Measurements from ENCODE around the gene COG7. TPM values are rescaled to one million over a fixed set of nuclear protein-coding genes. Genes with fewer than 3 reads are reported as not detected.

The COG7 gene
- total RNA-seq, 1 experiment from 2014 or later: 22.1 TPM

GRCh38 chr16:23501291-23501690, 48.3 kb upstream of the COG7 start:
- Histone ChIP-seq H3K9ac (ENCODE audit: low read length) (no peak overlapping the region), H3K4me3 (replicated peaks in 1 of 2; ENCODE audit: low read depth in 1 of 2, low read length in 2 of 2) (no peak overlapping the region), H2AFZ (ENCODE audit: low read depth, low read length, poor library complexity, severe bottlenecking) (no peak overlapping the region), H3K79me2 (ENCODE audit: insufficient read depth, low read length) (peaks cover 98% of the 10 kb centered on the region), H4K20me1 (ENCODE audit: insufficient read depth) (peaks cover 48% of the 10 kb centered on the region), H3K9me3 (ENCODE audit: control insufficient read depth in 1 of 2, insufficient read depth in 1 of 2, low read depth in 1 of 2, low read length in 2 of 2) (no peaks in the 10 kb centered on the region), H3K27ac (ENCODE audit: low read depth, low read length) (no peak overlapping the region), H3K4me1 (ENCODE audit: control insufficient read depth in 1 of 2, insufficient read depth in 2 of 2, low read length in 2 of 2) (peaks cover 19 to 44% of the 10 kb centered on the region in 2 experiments), H3K36me3 (ENCODE audit: control insufficient read depth in 1 of 2, insufficient read depth in 2 of 2, low read length in 2 of 2) (peaks cover 0 to 7% of the 10 kb centered on the region in 2 experiments; a peak in 1 of 4 replicates), H3K4me2 (ENCODE audit: low read length) (no peak overlapping the region), H3K9me2 (ENCODE audit: insufficient read depth) (no peaks in the 10 kb centered on the region), H3K27me3 (ENCODE audit: insufficient read depth, low read length) (no peaks in the 10 kb centered on the region)
- RAD21 ChIA-PET (ENCODE audit: low non-redundant PET in 1 of 2, low total read pairs in 2 of 2, uncharacterized antibody in 2 of 2, unreplicated experiment in 2 of 2): no interaction called here
- DNase-seq (ENCODE audit: low read depth, low spot score) (no peak), ATAC-seq (no peak)
- POLR2A ChIA-PET: no interaction called here
- intact Hi-C loops (cut with micrococcal nuclease): no loop called here
- TF ChIP-seq MAX (IDR thresholded peaks at IDR 0.05): no peak
- TF ChIP-seq EZH2phosphoT487 (IDR thresholded peaks at IDR 0.05; ENCODE audit: borderline replicate concordance): no peak
- TF ChIP-seq CEBPB (IDR thresholded peaks at IDR 0.05; ENCODE audit: low read depth): no peak
- TF ChIP-seq CBX3 (IDR thresholded peaks at IDR 0.05; ENCODE audit: low read depth): no peak
- TF ChIP-seq JUND (IDR thresholded peaks at IDR 0.05): no peak
- no peak for TF ChIP-seq ZNF274 (IDR thresholded peaks at IDR 0.05; ENCODE audit: low read depth, low read length)
- no peak for TF ChIP-seq CTCF (IDR thresholded peaks at IDR 0.05 in 2 of 3, conservative IDR thresholded peaks at IDR 0.05 in 1 of 3; ENCODE audit: borderline replicate concordance in 1 of 3, insufficient read depth in 1 of 3, low read depth in 2 of 3, low read length in 2 of 3)
- TF ChIP-seq EGR1 (IDR thresholded peaks at IDR 0.05; ENCODE audit: low read depth): no peak
- TF ChIP-seq REST (IDR thresholded peaks at IDR 0.05; ENCODE audit: low read depth): no peak
- TF ChIP-seq ATF3 (IDR thresholded peaks at IDR 0.05): no peak
- TF ChIP-seq ZBTB33 (IDR thresholded peaks at IDR 0.05; ENCODE audit: extremely low read depth, insufficient replicate concordance, low read length): no peak
- no peak for TF ChIP-seq TCF7L2 (IDR thresholded peaks at IDR 0.05; ENCODE audit: borderline replicate concordance, extremely low read depth, insufficient read depth, insufficient read length)
- no peak for TF ChIP-seq SIN3A (IDR thresholded peaks at IDR 0.05; ENCODE audit: low read depth)
- TF ChIP-seq FOSL1 (IDR thresholded peaks at IDR 0.05; ENCODE audit: low read depth): no peak
- TF ChIP-seq RAD21 (IDR thresholded peaks at IDR 0.05; ENCODE audit: low read depth): no peak
- no peak for TF ChIP-seq YY1 (IDR thresholded peaks at IDR 0.05; ENCODE audit: extremely low read depth, insufficient replicate concordance, low read depth, low read length)
- TF ChIP-seq POLR2A (IDR thresholded peaks at IDR 0.05; ENCODE audit: borderline replicate concordance, extremely low read depth, insufficient read depth, insufficient read length): no peak
- no peak for TF ChIP-seq POLR2AphosphoS5 (IDR thresholded peaks at IDR 0.05; ENCODE audit: low read depth, low read length)
- no peak for TF ChIP-seq ZFX (IDR thresholded peaks at IDR 0.05)
- no peak for TF ChIP-seq ELF1 (IDR thresholded peaks at IDR 0.05; ENCODE audit: borderline replicate concordance, low read depth)
- CTCF ChIA-PET: no interaction called here
- no TSS peak for BruUV-seq (replicated peaks)

Measured in HCT116 (cell line).